ENCODE measurements around the gene NEDD4.

DNA sequence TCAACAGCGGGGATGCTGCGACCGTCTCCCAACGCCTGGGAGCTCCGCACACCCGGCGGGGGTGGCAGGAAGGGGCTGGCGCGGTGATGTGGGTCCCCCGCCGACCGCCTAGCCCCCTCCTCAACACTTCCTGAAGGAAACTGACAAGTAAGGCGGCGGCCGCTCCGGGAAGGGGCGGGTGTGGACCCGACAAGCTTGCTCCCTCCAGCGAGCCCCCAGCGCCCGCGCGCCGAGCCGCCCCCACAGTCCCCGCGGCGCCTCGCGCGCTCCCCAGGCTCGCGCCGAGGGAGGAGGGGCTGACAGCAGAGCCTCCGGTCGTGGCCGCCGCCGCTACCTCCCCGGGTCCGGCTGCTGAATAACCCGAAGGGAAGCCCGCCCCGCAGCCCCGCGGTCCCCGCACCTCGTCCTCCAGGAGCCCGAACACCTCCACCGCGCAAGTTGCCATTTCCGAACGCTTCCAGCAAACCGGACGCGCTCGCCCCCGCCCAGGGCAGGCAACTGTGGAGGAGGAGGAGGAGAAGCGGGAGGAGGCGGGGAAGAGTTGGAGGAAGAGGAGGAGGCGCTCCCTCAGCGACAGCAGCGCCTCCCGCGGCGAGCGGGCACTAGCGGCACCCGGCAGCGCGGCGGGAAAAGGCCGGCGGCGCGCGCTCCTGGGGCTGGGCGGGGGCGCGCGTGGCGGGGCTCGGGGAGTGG, at the start of gene NEDD4:
- TF ChIP-seq POLR2A (IDR thresholded peaks at IDR 0.05), result peak in 1 of 2 donors; percentile 16
- TF ChIP-seq, protein P1, sequence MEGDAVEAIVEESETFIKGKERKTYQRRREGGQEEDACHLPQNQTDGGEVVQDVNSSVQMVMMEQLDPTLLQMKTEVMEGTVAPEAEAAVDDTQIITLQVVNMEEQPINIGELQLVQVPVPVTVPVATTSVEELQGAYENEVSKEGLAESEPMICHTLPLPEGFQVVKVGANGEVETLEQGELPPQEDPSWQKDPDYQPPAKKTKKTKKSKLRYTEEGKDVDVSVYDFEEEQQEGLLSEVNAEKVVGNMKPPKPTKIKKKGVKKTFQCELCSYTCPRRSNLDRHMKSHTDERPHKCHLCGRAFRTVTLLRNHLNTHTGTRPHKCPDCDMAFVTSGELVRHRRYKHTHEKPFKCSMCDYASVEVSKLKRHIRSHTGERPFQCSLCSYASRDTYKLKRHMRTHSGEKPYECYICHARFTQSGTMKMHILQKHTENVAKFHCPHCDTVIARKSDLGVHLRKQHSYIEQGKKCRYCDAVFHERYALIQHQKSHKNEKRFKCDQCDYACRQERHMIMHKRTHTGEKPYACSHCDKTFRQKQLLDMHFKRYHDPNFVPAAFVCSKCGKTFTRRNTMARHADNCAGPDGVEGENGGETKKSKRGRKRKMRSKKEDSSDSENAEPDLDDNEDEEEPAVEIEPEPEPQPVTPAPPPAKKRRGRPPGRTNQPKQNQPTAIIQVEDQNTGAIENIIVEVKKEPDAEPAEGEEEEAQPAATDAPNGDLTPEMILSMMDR (IDR thresholded peaks at IDR 0.05), result peak in 1 of 2 donors; percentile 70
